H1 (cell line): ENCODE results near the gene DBH. TPM values are rescaled to one million over a fixed set of nuclear protein-coding genes. Genes with fewer than 3 reads are reported as not detected.
A peak's percentile ranks its signal among the peaks of the same experiment; 100 is the strongest.

ENCODE experiments used
- CTCF ChIA-PET: fragments of 300-600 bp; sonication (Branson Sonifier 250); formaldehyde crosslinking; loops from one replicate; lab custom pipeline; 2021; ENCODE audit not compliant: partially characterized antibody; lab: Charles Lee
- POLR2A ChIA-PET: fragments of 300-600 bp; sonication (Branson Sonifier 250); formaldehyde crosslinking; loops from one replicate; lab custom pipeline; 2021; ENCODE audit warnings: inconsistent platforms; ENCODE audit not compliant: partially characterized antibody; lab: Charles Lee
- DNase-seq, 2 experiments: peaks; one replicate each; pipeline versions ENCODE4 v3.0.0 to v3.0.0-alpha.2; 2010 to 2022; ENCODE audit warnings: low spot score in 2 of 2, low read depth in 1 of 2, mixed read lengths in 1 of 2
- FAIRE-seq: peaks from 2 replicates; lab custom pipeline; 2011; peaks lifted over from hg19 to GRCh38; lab: Jason Lieb, UNC
- H2AFZ ChIP-seq: 2 replicates; pipeline ENCODE4 v1.8.1; 2012; ENCODE audit warnings: low read length, inconsistent platforms
- H2AK5ac ChIP-seq: 2 replicates; pipeline ENCODE4 v1.6.1; 2013; ENCODE audit warnings: low read depth, low read length
- H2BK120ac ChIP-seq: replicated peaks from 2 replicates; pipeline ENCODE3; 2013; ENCODE audit warnings: low read depth, low read length, inconsistent platforms
- H2BK12ac ChIP-seq: 2 replicates; pipeline ENCODE4 v1.6.1; 2013; ENCODE audit warnings: low read depth, low read length
- H2BK15ac ChIP-seq: 2 replicates; pipeline ENCODE4 v1.6.1; 2013; ENCODE audit warnings: low read length
- H2BK20ac ChIP-seq: 2 replicates; pipeline ENCODE4 v1.6.1; 2013; ENCODE audit warnings: low read length
- H2BK5ac ChIP-seq: 2 replicates; pipeline ENCODE4 v1.6.1; 2013; ENCODE audit warnings: low read depth, low read length
- H3K14ac ChIP-seq: 2 replicates; pipeline ENCODE4 v1.6.1; 2013; ENCODE audit warnings: inconsistent platforms; ENCODE audit not compliant: insufficient read length
- H3K18ac ChIP-seq: 2 replicates; pipeline ENCODE4 v1.6.1; 2013; ENCODE audit warnings: low read length; ENCODE audit errors: extremely low read depth
- H3K23ac ChIP-seq: 2 replicates; pipeline ENCODE4 v1.6.1; 2013; ENCODE audit warnings: inconsistent platforms; ENCODE audit not compliant: insufficient read length
- H3K23me2 ChIP-seq: 2 replicates; pipeline ENCODE4 v1.6.1; 2013; ENCODE audit warnings: low read depth, low read length
- H3K27ac ChIP-seq: 2 replicates; pipeline ENCODE4 v1.6.1; 2011; ENCODE audit warnings: low read depth, low read length, inconsistent platforms
- H3K27me3 ChIP-seq, 4 experiments: replicated peaks in 1 of 4; 1 replicate in 1 of 4; 2 replicates in 3 of 4; pipeline versions ENCODE4 v1.6.1 to v1.8.1; 2011 to 2013; ENCODE audit warnings: low read length in 3 of 4, mild to moderate bottlenecking in 3 of 4, inconsistent platforms in 2 of 4, mixed read lengths in 2 of 4, moderate library complexity in 1 of 4; ENCODE audit not compliant: control insufficient read depth in 3 of 4, insufficient read depth in 3 of 4; ENCODE audit errors: extremely low read depth in 1 of 4
- H3K36me3 ChIP-seq, 4 experiments: 2 replicates each; pipeline versions ENCODE4 v1.6.1 to v1.8.1; 2011 to 2013; ENCODE audit warnings: mild to moderate bottlenecking in 4 of 4, low read length in 3 of 4, moderate library complexity in 2 of 4, control low read depth in 1 of 4, inconsistent platforms in 1 of 4; ENCODE audit not compliant: insufficient read depth in 4 of 4, control insufficient read depth in 2 of 4
- H3K4ac ChIP-seq: replicated peaks from 2 replicates; pipeline ENCODE3; 2013; ENCODE audit warnings: low read length, low read depth, mixed read lengths, inconsistent platforms; ENCODE audit not compliant: insufficient read length
- H3K4me1 ChIP-seq, 4 experiments: replicated peaks in 1 of 4; 1 replicate in 1 of 4; 2 replicates in 3 of 4; pipeline versions ENCODE4 v1.6.1 to v1.8.1; 2011 to 2013; ENCODE audit warnings: low read length in 3 of 4, inconsistent platforms in 2 of 4, mixed read lengths in 1 of 4; ENCODE audit not compliant: insufficient read depth in 4 of 4, control insufficient read depth in 3 of 4
- H3K4me2 ChIP-seq, 2 experiments: 2 replicates each; pipeline versions ENCODE4 v1.6.1 to v1.8.1; 2011 to 2013; ENCODE audit warnings: low read depth in 2 of 2, low read length in 2 of 2, control low read depth in 1 of 2, inconsistent platforms in 1 of 2, mild to moderate bottlenecking in 1 of 2; ENCODE audit not compliant: insufficient read depth in 1 of 2
- H3K4me3 ChIP-seq, 4 experiments: fragments of 200-600, 300-600 bp in 1 of 4; sonication (generic), shearing (Covaris generic), sonication (Bioruptor Twin) in 1 of 4; 2 replicates each; pipeline versions ENCODE4 v1.5.1 to v1.8.1; 2011 to 2016; ENCODE audit warnings: low read length in 4 of 4, low read depth in 3 of 4, control low read depth in 2 of 4, inconsistent platforms in 2 of 4, mild to moderate bottlenecking in 2 of 4, mixed read lengths in 1 of 4, moderate library complexity in 1 of 4; ENCODE audit not compliant: insufficient read depth in 2 of 4; ENCODE audit errors: extremely low read depth in 1 of 4
- H3K56ac ChIP-seq: replicated peaks from 2 replicates; pipeline ENCODE3; 2013; ENCODE audit warnings: low read depth, mild to moderate bottlenecking, mixed read lengths, low read length, inconsistent platforms; ENCODE audit not compliant: insufficient read length
- H3K79me1 ChIP-seq: 2 replicates; pipeline ENCODE4 v1.6.1; 2013; ENCODE audit warnings: low read depth, low read length, control low read depth
- H3K79me2 ChIP-seq, 2 experiments: 2 replicates each; pipeline versions ENCODE4 v1.6.1 to v1.8.1; 2012 to 2013; ENCODE audit warnings: low read length in 2 of 2, mild to moderate bottlenecking in 2 of 2, inconsistent platforms in 1 of 2; ENCODE audit not compliant: insufficient read depth in 2 of 2, control insufficient read depth in 1 of 2
- H3K9ac ChIP-seq, 4 experiments: replicated peaks in 1 of 4; 1 replicate in 1 of 4; 2 replicates in 3 of 4; pipeline versions ENCODE4 v1.6.1 to v1.8.1; 2011 to 2013; ENCODE audit warnings: low read depth in 3 of 4, low read length in 3 of 4, control low read depth in 2 of 4, mild to moderate bottlenecking in 2 of 4, moderate library complexity in 2 of 4, inconsistent platforms in 1 of 4; ENCODE audit errors: extremely low read depth in 1 of 4
- H3K9me3 ChIP-seq, 2 experiments: 2 replicates each; pipeline versions ENCODE4 v1.6.1 to v1.8.1; 2012 to 2013; ENCODE audit warnings: mild to moderate bottlenecking in 2 of 2, moderate library complexity in 2 of 2, control low read depth in 1 of 2, inconsistent platforms in 1 of 2, low read depth in 1 of 2, low read length in 1 of 2, mixed read lengths in 1 of 2; ENCODE audit not compliant: insufficient read depth in 2 of 2
- H4K20me1 ChIP-seq, 2 experiments: replicated peaks in 1 of 2; 2 replicates each; pipeline versions ENCODE3 to v1.8.1; 2011 to 2013; ENCODE audit warnings: inconsistent platforms in 2 of 2, low read length in 2 of 2, mild to moderate bottlenecking in 1 of 2; ENCODE audit not compliant: insufficient read depth in 2 of 2, control insufficient read depth in 1 of 2
- H4K5ac ChIP-seq: 2 replicates; pipeline ENCODE4 v1.6.1; 2013; ENCODE audit warnings: low read length, low read depth, mixed read lengths, inconsistent platforms; ENCODE audit not compliant: insufficient read length
- H4K8ac ChIP-seq: 2 replicates; pipeline ENCODE4 v1.8.0; 2013; ENCODE audit warnings: mild to moderate bottlenecking, moderate library complexity, low read length, inconsistent platforms; ENCODE audit not compliant: insufficient read depth; ENCODE audit errors: extremely low read depth
- H4K91ac ChIP-seq: replicated peaks from 2 replicates; pipeline ENCODE3; 2013; ENCODE audit warnings: low read length, mixed read lengths, inconsistent platforms; ENCODE audit not compliant: insufficient read length
- ATF2 ChIP-seq: IDR thresholded peaks from 2 replicates; pipeline ENCODE4 v1.6.1; 2012; ENCODE audit warnings: low read length, inconsistent platforms
- CBX5 ChIP-seq: fragments of 300-800, 300-1000 bp; sonication (generic); IDR thresholded peaks from 2 replicates; pipeline ENCODE4 v1.7.1; 2016; ENCODE audit warnings: antibody characterized with exemption, low read length, low read depth
- CEBPB ChIP-seq: IDR thresholded peaks from 2 replicates; pipeline ENCODE4 v1.6.1; 2012; ENCODE audit warnings: low read depth, low read length
- KDM4A ChIP-seq: IDR thresholded peaks from one replicate; pipeline ENCODE4 v1.7.1; 2012; ENCODE audit warnings: low read depth, mild to moderate bottlenecking, moderate library complexity, low read length, inconsistent platforms; ENCODE audit not compliant: severe bottlenecking
- KDM5A ChIP-seq: fragments of 200-600 bp; IDR thresholded peaks from 2 replicates; pipeline ENCODE4 v1.7.1; 2012; ENCODE audit warnings: mild to moderate bottlenecking, low read length, inconsistent platforms, mixed read lengths
- NRF1 ChIP-seq: IDR thresholded peaks from 2 replicates; pipeline ENCODE4 v1.6.1; 2011; ENCODE audit warnings: mild to moderate bottlenecking, low read depth, low read length, improper control_type of control experiment
- PHF8 ChIP-seq: fragments of 200-600 bp; sonication (generic); conservative IDR thresholded peaks from 2 replicates; pipeline ENCODE4 v1.7.1; 2012; ENCODE audit warnings: low read depth, mild to moderate bottlenecking, inconsistent platforms, low read length, moderate library complexity
- POLR2AphosphoS5 ChIP-seq: IDR thresholded peaks from 2 replicates; pipeline ENCODE4 v1.6.1; 2011; ENCODE audit warnings: low read depth, low read length
- RXRA ChIP-seq: IDR thresholded peaks from 2 replicates; pipeline ENCODE4 v1.6.1; 2011; ENCODE audit warnings: low read depth, mild to moderate bottlenecking, low read length, moderate library complexity; ENCODE audit not compliant: insufficient read depth
- SUZ12 ChIP-seq: fragments of 200-600 bp; sonication (generic); IDR thresholded peaks from 2 replicates; pipeline ENCODE4 v1.6.1; 2012; ENCODE audit warnings: mild to moderate bottlenecking, inconsistent platforms, low read length, moderate library complexity, mixed read lengths
- TBP ChIP-seq: IDR thresholded peaks from 2 replicates; pipeline ENCODE4 v1.6.1; 2011; ENCODE audit warnings: low read depth, low read length, improper control_type of control experiment
- TCF12 ChIP-seq: IDR thresholded peaks from 2 replicates; pipeline ENCODE4 v1.6.1; 2011; ENCODE audit warnings: low read depth, mild to moderate bottlenecking, low read length
- TEAD4 ChIP-seq: IDR thresholded peaks from 2 replicates; pipeline ENCODE4 v1.6.1; 2012; ENCODE audit warnings: low read depth, low read length, inconsistent platforms, mixed read lengths
- WGBS, 2 experiments: shearing (Covaris generic) in 1 of 2; methylation state at CpG; one replicate each; pipeline versions ENCODE4 v1.1.6 to v1.1.7; 2013 to 2015; ENCODE audit warnings: low lambda C conversion rate in 2 of 2, mixed read lengths in 2 of 2, inconsistent platforms in 1 of 2, low coverage in 1 of 2, missing lambda C conversion rate in 1 of 2; ENCODE audit not compliant: insufficient replicate concordance in 2 of 2, insufficient coverage in 1 of 2, insufficient read length in 1 of 2; ENCODE audit errors: extremely low coverage in 1 of 2, missing lambda C conversion rate in 1 of 2; 5-methylcytosine and 5-hydroxymethylcytosine counted together
- polyA plus RNA-seq, 7 experiments: library from polyadenylated mRNA; depleted of rRNA in 3 of 7; stranded (reverse) in 5 of 7; unstranded in 2 of 7; fragments of >200 nt in 5 of 7; fragments of 200-250 nt in 2 of 7; gene quantifications; 1 replicate in 5 of 7; 2 replicates in 1 of 7; 4 replicates in 1 of 7; pipeline versions ENCODE4 v1.2.1 to v1.2.3, GENCODE V29; 2011 to 2013; ENCODE audit warnings: missing spikeins in 2 of 7, mixed read lengths in 2 of 7
- total RNA-seq: library from RNA; stranded (reverse); fragmentation: NEBNext Ultra II Directional; extraction: Animal tissue kit (Norgen Biotek cat#: 25700); gene quantifications from 2 replicates; pipeline ENCODE4 v1.2.1, GENCODE V29; 2021

Gene DBH
- total and polyA plus RNA-seq, 2 of the 8 experiments (the other 6 are each of a cell fraction or from before 2014, with no cell fraction given), result 0.18 TPM; not detected in 1

- FAIRE-seq (no peak), DNase-seq (no peak)
- Histone ChIP-seq H2BK5ac (no peak overlapping the region), H4K5ac (no peak overlapping the region), H3K79me2 (no peaks in the 10 kb centered on the region), H3K4ac (no peak overlapping the region), H2BK12ac (no peak overlapping the region), H2BK120ac (no peak overlapping the region), H3K18ac (peak overlapping the region; percentile 9; the same call in 1 of the 2 replicates), H3K14ac (no peak overlapping the region), H3K9ac (no peak overlapping the region), H2AFZ (no peak overlapping the region), H3K4me1 (peaks cover 0 to 28% (median 18%) of the 10 kb centered on the region in 4 experiments; a peak in 6 of 7 replicates), H3K4me3 (no peak overlapping the region), H3K9me3 (no peaks in the 10 kb centered on the region), H3K23ac (no peak overlapping the region), H4K8ac (no peak overlapping the region), H2BK20ac (no peak overlapping the region), H3K36me3 (no peaks in the 10 kb centered on the region), H4K20me1 (peaks cover 0 to 2% of the 10 kb centered on the region in 2 experiments), H2BK15ac (no peak overlapping the region), H3K4me2 (no peak overlapping the region), H3K27ac (no peak overlapping the region), H3K27me3 (no peaks in the 10 kb centered on the region; a peak in 1 of 7 replicates), H4K91ac (no peak overlapping the region), H2AK5ac (no peak overlapping the region), H3K79me1 (no peaks in the 10 kb centered on the region), H3K56ac (no peak overlapping the region), H3K23me2 (no peaks in the 10 kb centered on the region)
- 80% methylated on average over 6 of the region's 6 CpGs; no CpG with 5 or more reads in 1 of the 2 experiments for WGBS, 2 experiments
- POLR2A ChIA-PET, result no interaction called here
- CTCF ChIA-PET, result interaction anchor here (0.6 to 3.0 kb wide), 9 partner anchors 12 to 88 kb away, joined by 3 to 11 read pairs (median 4); no protein-coding TSS in a partner anchor
- no peak for TF ChIP-seq CBX5
- no peak for TF ChIP-seq KDM4A
- TF ChIP-seq KDM5A, result no peak
- TF ChIP-seq TCF12, result no peak
- TF ChIP-seq TBP, result no peak
- no peak for TF ChIP-seq PHF8
- no peak for TF ChIP-seq CEBPB
- no peak for TF ChIP-seq TEAD4
- no peak for TF ChIP-seq ATF2
- no peak for TF ChIP-seq NRF1
- no peak for TF ChIP-seq RXRA
- no peak for TF ChIP-seq POLR2AphosphoS5
- no peak for TF ChIP-seq SUZ12
Observed at GRCh38 chr9:133635098-133635497, 1.1 kb upstream of the DBH start.
